ENCODE measurements around the gene CHST12.

DNA sequence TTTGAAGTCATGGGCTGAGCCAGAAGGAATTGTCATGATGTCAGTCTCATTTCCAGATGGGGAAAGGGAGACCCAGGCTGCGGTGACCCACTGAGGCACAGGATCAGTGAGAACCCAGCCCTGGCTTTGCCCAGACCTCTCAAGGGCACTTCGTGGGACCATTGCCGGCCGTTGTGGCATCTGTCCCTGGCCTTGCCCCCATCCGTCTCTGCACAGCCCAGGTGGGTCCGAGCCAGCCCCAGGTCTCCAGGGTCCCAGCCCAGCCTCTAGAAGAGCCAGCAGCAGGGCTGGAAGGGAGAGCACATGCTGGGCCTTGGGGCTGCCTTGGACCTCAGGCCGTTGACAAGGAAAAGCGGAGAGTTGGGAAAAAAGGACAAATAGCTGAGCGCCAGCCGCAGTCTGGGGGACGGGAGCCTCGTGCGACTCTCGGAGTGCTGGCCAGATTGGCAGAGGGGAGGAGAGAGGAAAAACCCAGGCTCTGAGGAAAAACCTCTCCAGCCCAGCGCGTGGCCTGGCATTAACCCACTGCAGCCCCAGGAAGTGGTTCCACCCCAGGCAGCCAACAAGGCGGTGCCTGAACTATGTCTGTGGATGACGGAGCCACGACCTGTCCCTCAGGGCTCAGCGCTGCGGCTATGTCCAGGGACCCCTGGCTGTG lies 42.6 kb downstream of the CHST12 start:
- TF ChIP-seq, protein P1, sequence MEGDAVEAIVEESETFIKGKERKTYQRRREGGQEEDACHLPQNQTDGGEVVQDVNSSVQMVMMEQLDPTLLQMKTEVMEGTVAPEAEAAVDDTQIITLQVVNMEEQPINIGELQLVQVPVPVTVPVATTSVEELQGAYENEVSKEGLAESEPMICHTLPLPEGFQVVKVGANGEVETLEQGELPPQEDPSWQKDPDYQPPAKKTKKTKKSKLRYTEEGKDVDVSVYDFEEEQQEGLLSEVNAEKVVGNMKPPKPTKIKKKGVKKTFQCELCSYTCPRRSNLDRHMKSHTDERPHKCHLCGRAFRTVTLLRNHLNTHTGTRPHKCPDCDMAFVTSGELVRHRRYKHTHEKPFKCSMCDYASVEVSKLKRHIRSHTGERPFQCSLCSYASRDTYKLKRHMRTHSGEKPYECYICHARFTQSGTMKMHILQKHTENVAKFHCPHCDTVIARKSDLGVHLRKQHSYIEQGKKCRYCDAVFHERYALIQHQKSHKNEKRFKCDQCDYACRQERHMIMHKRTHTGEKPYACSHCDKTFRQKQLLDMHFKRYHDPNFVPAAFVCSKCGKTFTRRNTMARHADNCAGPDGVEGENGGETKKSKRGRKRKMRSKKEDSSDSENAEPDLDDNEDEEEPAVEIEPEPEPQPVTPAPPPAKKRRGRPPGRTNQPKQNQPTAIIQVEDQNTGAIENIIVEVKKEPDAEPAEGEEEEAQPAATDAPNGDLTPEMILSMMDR (IDR thresholded peaks at IDR 0.05; ENCODE audit: low read length), result no peak
- no peak for TF ChIP-seq EZH2phosphoT487 (IDR thresholded peaks at IDR 0.05; ENCODE audit: low read length)

Measured in MM.1S (cell line).